Neural progenitor cell (in vitro differentiated cells): ENCODE measurements around the gene MRPL38. TPM values are rescaled to one million over a fixed set of nuclear protein-coding genes. Genes with fewer than 3 reads are reported as not detected.

Experiments used
- DNase-seq: peaks from one replicate; pipeline ENCODE4 v3.0.0-alpha.2; 2016; ENCODE audit warnings: low spot score
- H2AFZ ChIP-seq: fragments of 200-600 bp; sonication (generic); replicated peaks from 2 replicates; pipeline ENCODE4 v1.6.1; 2016; ENCODE audit warnings: antibody characterized with exemption
- H3F3A ChIP-seq: fragments of 200-600 bp; sonication (generic); 2 replicates; pipeline ENCODE4 v1.6.1; 2016; ENCODE audit warnings: antibody characterized with exemption, low read depth
- H3K27ac ChIP-seq: fragments of 200-600 bp; sonication (generic); 2 replicates; pipeline ENCODE4 v1.5.1; 2016; ENCODE audit warnings: mild to moderate bottlenecking
- H3K27me3 ChIP-seq: fragments of 200-600 bp; sonication (generic); 2 replicates; pipeline ENCODE4 v1.6.1; 2016; ENCODE audit warnings: mild to moderate bottlenecking, moderate library complexity
- H3K36me3 ChIP-seq: fragments of 200-600 bp; sonication (generic); 2 replicates; pipeline ENCODE4 v1.5.1; 2016
- H3K4me1 ChIP-seq: fragments of 200-600 bp; sonication (generic); 2 replicates; pipeline ENCODE4 v1.6.1; 2016; ENCODE audit warnings: mixed run types
- H3K4me2 ChIP-seq: fragments of 200-600 bp; sonication (generic); 2 replicates; pipeline ENCODE4 v1.6.1; 2016
- H3K4me3 ChIP-seq: fragments of 200-600 bp; sonication (generic); 2 replicates; pipeline ENCODE4 v1.5.1; 2016
- H3K79me2 ChIP-seq: fragments of 200-600 bp; sonication (generic); 2 replicates; pipeline ENCODE4 v1.6.1; 2016; ENCODE audit warnings: low read depth
- H3K9ac ChIP-seq: fragments of 200-600 bp; sonication (generic); 2 replicates; pipeline ENCODE4 v1.6.1; 2016
- H3K9me3 ChIP-seq: fragments of 200-600 bp; sonication (generic); 2 replicates; pipeline ENCODE4 v1.5.1; 2016; ENCODE audit warnings: low read depth
- H4K20me1 ChIP-seq: fragments of 200-600 bp; sonication (generic); 2 replicates; pipeline ENCODE4 v1.6.1; 2016; ENCODE audit warnings: low read depth
- H3K27ac Mint-ChIP-seq: 3 replicates; pipeline ENCODE4 v1.8.0; 2021; ENCODE audit warnings: mixed read lengths
- H3K27me3 Mint-ChIP-seq: 2 replicates; pipeline ENCODE4 v1.8.0; 2022; ENCODE audit warnings: low read depth, mild to moderate bottlenecking, inconsistent platforms, moderate library complexity, mixed read lengths; ENCODE audit not compliant: insufficient read depth
- H3K36me3 Mint-ChIP-seq: 3 replicates; pipeline ENCODE4 v1.8.0; 2021; ENCODE audit warnings: mixed read lengths
- H3K4me1 Mint-ChIP-seq: 3 replicates; pipeline ENCODE4 v1.8.0; 2021; ENCODE audit warnings: mixed read lengths
- H3K4me3 Mint-ChIP-seq: 3 replicates; pipeline ENCODE4 v1.8.0; 2021; ENCODE audit warnings: mild to moderate bottlenecking, moderate library complexity, mixed read lengths
- H3K9me3 Mint-ChIP-seq: 3 replicates; pipeline ENCODE4 v1.8.0; 2020; ENCODE audit warnings: mixed read lengths
- CTCF ChIP-seq: fragments of 200-600 bp; sonication (generic); IDR thresholded peaks from 2 replicates; pipeline ENCODE4 v1.5.1; 2017; ENCODE audit warnings: antibody characterized with exemption, mild to moderate bottlenecking
- EZH2 ChIP-seq: fragments of 200-600 bp; sonication (generic); IDR thresholded peaks from 2 replicates; pipeline ENCODE4 v1.6.1; 2017; ENCODE audit warnings: antibody characterized with exemption, mild to moderate bottlenecking, moderate library complexity
- EZH2phosphoT487 ChIP-seq: fragments of 200-600 bp; sonication (generic); IDR thresholded peaks from 2 replicates; pipeline ENCODE4 v1.6.1; 2017; ENCODE audit warnings: antibody characterized with exemption
- total RNA-seq: library from RNA; depleted of rRNA; stranded (reverse); fragments of >200 nt; gene quantifications from 2 replicates; pipeline ENCODE4 v1.2.3, GENCODE V29; 2015; ENCODE audit warnings: low replicate concordance

Gene MRPL38
- total RNA-seq, 1 donor from 2014 or later = 26.8 TPM

DNA sequence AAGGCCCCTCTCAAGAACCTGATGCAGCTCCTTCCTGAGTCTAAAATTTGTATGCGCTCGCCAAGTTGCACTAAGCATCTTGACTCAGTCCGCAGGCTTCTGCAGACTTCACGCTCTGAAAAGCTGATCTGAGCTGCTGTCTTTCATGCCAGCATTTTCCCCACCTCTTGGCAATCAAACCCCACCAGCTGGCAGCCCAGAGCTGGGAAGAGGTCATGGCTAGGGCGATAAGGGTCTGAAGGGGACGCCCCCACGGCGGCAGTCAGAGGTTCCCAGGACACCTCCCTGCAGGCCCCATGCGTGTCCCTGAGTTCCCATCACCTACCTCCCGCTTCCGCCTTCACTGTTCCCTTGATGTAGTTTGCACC, 55.4 kb downstream of the MRPL38 start:
- Histone ChIP-seq H3K27me3 (no peaks in the 10 kb centered on the region), H2AFZ (no peak overlapping the region), H3K4me2 (no peak overlapping the region), H3F3A (peaks cover 20% of the 10 kb centered on the region), H3K4me1 (no peaks in the 10 kb centered on the region), H3K4me3 (no peak overlapping the region), H4K20me1 (peaks cover 6% of the 10 kb centered on the region), H3K9me3 (no peaks in the 10 kb centered on the region), H3K36me3 (no peaks in the 10 kb centered on the region), H3K79me2 (peaks cover 16% of the 10 kb centered on the region), H3K9ac (no peak overlapping the region), H3K27ac (no peak overlapping the region)
- no peaks in the 10 kb centered on the region for H3K9me3 Mint-ChIP-seq
- no peak overlapping the region for H3K27ac Mint-ChIP-seq
- no peak for TF ChIP-seq EZH2
- TF ChIP-seq EZH2phosphoT487 = no peak
- TF ChIP-seq CTCF = no peak
- DNase-seq = no peak
- H3K27me3 Mint-ChIP-seq = peaks cover 4% of the 10 kb centered on the region
- H3K4me1 Mint-ChIP-seq = peaks cover 11% of the 10 kb centered on the region
- H3K36me3 Mint-ChIP-seq = peaks cover 5% of the 10 kb centered on the region
- no peak overlapping the region for H3K4me3 Mint-ChIP-seq

Other genes starting within 250 kb of the MRPL38 start
- 22.7 and 27.3 TPM in 2 replicates for gene RECQL5, start 237.7 kb downstream of the MRPL38 start, total RNA-seq
- 72.9 and 75.8 TPM in 2 replicates for gene SAP30BP, start 237.5 kb downstream of the MRPL38 start, total RNA-seq
- 1.1 TPM in 1 of 2 replicates, not detected in the other for gene ITGB4, start 183.4 kb downstream of the MRPL38 start, total RNA-seq
- 6.5 and 27.3 TPM in 2 replicates for gene GALK1, start 139.7 kb downstream of the MRPL38 start, total RNA-seq
- 38.5 and 43.0 TPM in 2 replicates for gene UNK, start 120.1 kb downstream of the MRPL38 start, total RNA-seq
- 0.09 and 0.96 TPM in 2 replicates for gene UNC13D, start 60.5 kb downstream of the MRPL38 start, total RNA-seq
- 20.9 and 23.8 TPM in 2 replicates for gene WBP2, start 49.5 kb downstream of the MRPL38 start, total RNA-seq
- 0.90 and 1.3 TPM in 2 replicates for gene TRIM47, start 26.3 kb downstream of the MRPL38 start, total RNA-seq
- 17.2 and 36.3 TPM in 2 replicates for gene TRIM65, start 7.9 kb downstream of the MRPL38 start, total RNA-seq
- gene FBF1, start 36.2 kb upstream of the MRPL38 start, total RNA-seq = 11.2 and 31.4 TPM in 2 replicates
- gene ACOX1, start 74.3 kb upstream of the MRPL38 start, total RNA-seq = 9.7 and 12.2 TPM in 2 replicates
- 5.9 and 9.4 TPM in 2 replicates for gene TEN1, start 74.4 kb upstream of the MRPL38 start, total RNA-seq
- 3.0 and 6.8 TPM in 2 replicates for gene CDK3, start 96.0 kb upstream of the MRPL38 start, total RNA-seq
- gene EVPL, start 122.4 kb upstream of the MRPL38 start, total RNA-seq = not detected in 2 replicates
- 31.7 and 32.8 TPM in 2 replicates for gene SRP68, start 167.6 kb upstream of the MRPL38 start, total RNA-seq
- gene GALR2, start 169.9 kb upstream of the MRPL38 start, total RNA-seq = not detected in 2 replicates
- gene ZACN, start 174.3 kb upstream of the MRPL38 start, total RNA-seq = not detected in 2 replicates
- 64.3 and 72.8 TPM in 2 replicates for gene EXOC7, start 198.9 kb upstream of the MRPL38 start, total RNA-seq
- 0.49 and 1.7 TPM in 2 replicates for gene FOXJ1, start 236.4 kb upstream of the MRPL38 start, total RNA-seq